SK-N-DZ (cell line): ENCODE results near the gene UGT1A3.
A peak's percentile ranks its signal among the peaks of the same experiment; 100 is the strongest.
"Not testable (repeated sequence)": the region's sequence is repeated elsewhere in the genome, so short reads cannot be mapped to it uniquely, and the experiment has no call there.

Experiments
- DNase-seq: peaks from one replicate; pipeline ENCODE4 v3.0.0-alpha.2; 2015; ENCODE audit warnings: low spot score

Gene UGT1A3

DNA sequence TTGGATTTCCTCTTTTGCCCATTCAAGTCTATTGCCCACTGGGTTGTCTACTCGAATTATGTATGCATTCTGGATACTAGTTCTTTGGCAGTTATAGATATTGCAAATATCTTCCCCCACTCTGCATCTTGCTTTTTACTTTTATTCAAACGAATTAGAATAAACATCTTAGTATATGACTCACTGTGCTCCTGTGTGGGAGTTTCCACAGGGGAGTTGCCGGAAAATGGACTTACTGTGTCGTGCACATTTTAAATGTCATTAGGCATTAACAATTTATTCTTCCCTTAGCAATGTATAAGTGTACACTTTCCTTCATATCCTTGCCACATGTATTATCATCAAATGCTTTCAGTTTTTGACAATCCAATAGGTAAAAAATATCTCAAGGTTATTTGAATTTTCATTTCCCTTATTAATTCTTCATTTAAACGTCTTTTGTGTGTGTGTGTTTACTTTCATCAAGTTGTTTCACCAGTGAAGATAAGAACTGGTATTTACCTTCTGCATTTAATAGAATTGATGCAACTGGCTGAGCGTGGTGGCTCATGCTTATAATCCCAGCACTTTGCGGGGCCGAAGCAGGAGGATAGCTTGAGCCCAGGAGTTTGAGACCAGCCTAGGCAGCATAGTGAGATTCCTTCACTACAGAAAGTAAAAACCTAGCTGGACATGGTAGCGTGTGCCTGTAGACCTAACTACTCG, 20.8 kb upstream of the UGT1A3 start:
- DNase-seq = no peak

DNA sequence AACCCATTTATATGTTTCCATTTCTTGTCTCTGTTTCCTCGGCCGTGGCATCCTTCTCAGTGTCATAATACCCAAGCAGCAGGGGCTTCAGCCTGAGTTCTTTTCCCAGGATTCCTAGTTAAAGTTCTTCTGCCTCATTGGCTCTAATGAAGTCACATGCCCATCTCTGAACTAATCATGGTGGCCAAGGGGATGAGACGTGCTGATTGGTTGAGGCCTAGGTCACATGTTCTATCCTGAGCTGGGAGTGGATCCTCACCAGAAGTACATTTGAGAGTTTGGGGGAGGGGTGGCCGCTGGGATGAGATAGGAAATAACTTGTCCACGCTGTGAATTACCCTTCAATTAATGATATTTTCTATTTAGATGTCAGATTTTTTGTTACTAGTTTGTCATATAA, 19.9 kb upstream of the UGT1A3 start:
- no peak for DNase-seq

DNA sequence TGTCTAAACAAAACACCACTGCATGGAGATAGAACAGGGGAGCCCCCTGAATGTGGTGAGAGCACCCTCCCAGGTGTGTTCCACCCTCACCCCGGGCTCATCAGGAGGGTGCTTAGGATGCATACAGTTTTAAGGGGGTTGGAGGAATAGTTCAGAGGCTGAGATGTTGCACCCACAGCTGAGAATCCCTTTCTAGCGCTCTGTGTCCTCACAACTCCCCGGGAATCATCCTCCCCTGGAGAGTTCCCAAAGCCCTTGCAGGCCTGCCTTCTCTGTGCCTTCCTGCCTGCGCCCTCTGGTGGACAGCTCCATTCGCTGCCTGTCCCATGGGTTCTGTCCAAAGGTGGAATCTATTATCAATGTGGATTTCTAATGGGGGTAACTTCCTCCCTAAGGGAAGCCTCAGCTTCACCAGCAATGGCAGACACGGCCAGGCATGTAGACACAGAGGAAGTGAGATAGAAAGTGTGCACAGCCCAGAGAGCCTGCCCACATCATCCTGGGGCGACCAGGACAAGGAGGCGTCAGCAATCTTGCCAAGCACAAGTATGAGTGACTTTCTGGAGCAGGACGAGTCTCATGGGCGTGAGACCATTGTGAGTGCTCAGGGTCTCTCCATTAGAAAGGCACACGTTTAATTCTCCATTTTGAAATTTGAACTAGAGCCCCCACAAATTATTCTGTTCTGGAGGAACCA, 17.4 kb upstream of the UGT1A3 start:
- DNase-seq = peak; percentile 48

DNA sequence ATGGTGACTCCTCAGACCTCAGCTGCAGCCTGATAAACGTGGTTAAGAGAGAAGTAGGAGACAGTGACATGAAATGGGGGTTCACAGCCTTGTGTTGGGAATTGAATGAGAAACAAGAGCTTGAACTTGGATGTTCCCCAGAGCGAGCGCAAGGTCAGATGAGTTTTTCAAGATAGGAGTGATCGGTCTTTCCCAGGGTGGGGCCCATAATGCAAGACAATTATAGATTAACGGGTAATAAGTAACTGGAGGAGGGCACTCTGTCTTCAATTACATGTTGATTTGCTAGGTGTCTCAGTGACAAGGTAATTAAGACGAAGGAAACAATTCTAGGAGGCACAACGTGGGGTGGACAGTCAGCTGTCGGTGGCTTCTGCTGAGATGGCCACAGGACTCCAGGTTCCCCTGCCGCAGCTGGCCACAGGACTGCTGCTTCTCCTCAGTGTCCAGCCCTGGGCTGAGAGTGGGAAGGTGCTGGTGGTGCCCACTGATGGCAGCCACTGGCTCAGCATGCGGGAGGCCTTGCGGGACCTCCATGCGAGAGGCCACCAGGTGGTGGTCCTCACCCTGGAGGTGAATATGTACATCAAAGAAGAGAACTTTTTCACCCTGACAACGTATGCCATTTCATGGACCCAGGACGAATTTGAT, 16.1 kb upstream of the UGT1A3 start, which contains the start of gene UGT1A5:
UGT1A5 (plus strand) TSS at position 297 of the 651 bp plus-strand sequence; CDS start at position 382, 85 bp downstream.
- DNase-seq = no peak

DNA sequence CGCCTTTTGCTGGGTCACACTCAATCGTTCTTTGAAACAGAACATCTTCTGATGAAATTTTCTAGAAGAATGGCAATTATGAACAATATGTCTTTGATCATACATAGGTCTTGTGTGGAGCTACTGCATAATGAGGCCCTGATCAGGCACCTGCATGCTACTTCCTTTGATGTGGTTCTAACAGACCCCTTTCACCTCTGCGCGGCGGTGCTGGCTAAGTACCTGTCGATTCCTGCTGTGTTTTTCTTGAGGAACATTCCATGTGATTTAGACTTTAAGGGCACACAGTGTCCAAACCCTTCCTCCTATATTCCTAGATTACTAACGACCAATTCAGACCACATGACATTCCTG, 15.6 kb upstream of the UGT1A3 start:
- no peak for DNase-seq

DNA sequence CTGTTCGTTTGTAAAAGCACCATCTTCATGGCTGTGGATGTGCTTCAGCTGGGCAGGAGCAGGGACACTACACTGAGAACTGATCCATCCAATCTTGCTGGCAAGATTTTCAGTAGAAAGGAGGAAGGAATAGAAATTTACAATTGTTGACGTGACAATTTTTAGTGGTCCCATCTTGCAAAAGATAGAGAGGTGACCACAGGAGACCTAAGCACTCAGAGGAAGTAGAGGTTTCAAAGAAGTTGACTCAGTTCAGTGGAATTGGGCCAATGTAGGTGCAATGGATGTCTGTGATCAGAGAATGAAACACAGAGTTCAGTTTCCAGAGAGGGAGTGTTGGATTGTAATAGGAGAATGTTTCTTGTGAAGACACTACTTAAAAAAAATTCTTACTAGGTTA, 14.7 kb upstream of the UGT1A3 start:
- no peak for DNase-seq

DNA sequence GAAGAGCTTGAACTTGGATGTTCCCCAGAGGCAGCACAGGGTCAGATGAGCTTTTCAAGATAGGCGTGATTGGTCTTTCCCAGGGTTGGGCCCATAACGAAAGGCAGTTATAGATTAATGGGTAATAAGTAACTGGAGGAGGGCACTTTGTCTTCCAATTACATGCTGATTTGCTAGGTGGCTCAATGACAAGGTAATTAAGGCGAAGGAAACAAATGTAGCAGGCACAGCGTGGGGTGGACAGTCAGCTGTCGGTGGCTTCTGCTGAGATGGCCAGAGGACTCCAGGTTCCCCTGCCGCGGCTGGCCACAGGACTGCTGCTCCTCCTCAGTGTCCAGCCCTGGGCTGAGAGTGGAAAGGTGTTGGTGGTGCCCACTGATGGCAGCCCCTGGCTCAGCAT, 10.3 kb upstream of the UGT1A3 start, which contains the start of gene UGT1A4:
UGT1A4 (plus strand) TSS at position 185 of the 400 bp plus-strand sequence; CDS start at position 270, 85 bp downstream.
- no peak for DNase-seq

DNA sequence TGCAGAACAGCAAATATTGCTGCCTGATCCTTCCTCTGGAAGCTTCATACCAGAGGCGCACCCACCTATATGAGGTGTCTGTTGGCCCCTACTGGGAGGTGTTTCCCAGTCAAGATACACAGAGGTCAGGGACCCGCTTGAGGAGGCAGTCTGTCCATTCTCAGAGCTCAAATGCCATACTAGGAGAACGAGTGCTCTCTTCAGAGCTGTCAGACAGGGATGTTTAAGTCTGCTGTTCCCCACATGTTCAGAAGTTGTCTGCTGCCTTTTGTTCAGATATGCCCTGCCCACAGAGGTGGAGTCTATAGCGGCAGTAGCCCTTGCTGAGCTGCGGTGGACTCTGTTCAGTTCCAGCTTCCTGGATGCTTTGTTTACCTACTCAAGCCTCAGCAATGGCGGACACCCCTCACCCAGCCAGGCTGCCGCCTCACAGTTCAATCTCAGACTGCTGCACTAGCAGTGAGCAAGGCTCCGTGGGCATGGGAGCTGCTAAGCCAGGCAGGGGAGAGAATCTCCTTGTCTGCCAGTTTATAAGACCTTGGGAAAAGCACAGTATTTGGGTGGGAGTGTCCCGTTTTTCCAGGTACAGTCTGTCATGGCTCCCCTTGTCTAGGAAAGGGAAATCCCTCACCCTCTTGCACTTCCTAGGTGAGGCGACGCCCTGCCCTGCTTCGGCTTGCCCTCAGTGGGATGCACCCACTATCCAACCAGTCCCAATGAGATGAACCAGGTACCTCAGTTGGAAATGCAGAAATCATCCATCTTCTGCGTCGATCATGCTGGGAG, 8.2 kb downstream of the UGT1A3 start:
- DNase-seq = not testable (repeated sequence)

DNA sequence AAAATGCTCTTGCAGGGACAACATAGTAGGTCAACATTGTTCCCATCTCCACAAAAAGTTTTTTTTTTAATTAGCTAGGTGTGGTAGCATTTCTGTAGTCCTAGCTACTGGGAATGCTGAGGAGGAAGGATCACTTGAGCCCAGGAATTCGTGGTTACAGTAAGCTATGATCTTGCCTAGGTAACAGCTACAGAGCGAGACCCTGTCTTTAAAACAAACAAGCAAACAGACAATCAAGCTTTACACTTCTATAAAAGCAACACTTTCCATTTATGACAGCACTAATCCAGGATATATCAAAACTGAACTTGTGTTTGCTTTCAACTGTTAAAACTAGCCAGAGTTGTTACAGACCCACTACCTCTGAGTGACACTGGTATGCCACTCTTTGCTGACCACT, 12.0 kb downstream of the UGT1A3 start:
- DNase-seq = no peak

DNA sequence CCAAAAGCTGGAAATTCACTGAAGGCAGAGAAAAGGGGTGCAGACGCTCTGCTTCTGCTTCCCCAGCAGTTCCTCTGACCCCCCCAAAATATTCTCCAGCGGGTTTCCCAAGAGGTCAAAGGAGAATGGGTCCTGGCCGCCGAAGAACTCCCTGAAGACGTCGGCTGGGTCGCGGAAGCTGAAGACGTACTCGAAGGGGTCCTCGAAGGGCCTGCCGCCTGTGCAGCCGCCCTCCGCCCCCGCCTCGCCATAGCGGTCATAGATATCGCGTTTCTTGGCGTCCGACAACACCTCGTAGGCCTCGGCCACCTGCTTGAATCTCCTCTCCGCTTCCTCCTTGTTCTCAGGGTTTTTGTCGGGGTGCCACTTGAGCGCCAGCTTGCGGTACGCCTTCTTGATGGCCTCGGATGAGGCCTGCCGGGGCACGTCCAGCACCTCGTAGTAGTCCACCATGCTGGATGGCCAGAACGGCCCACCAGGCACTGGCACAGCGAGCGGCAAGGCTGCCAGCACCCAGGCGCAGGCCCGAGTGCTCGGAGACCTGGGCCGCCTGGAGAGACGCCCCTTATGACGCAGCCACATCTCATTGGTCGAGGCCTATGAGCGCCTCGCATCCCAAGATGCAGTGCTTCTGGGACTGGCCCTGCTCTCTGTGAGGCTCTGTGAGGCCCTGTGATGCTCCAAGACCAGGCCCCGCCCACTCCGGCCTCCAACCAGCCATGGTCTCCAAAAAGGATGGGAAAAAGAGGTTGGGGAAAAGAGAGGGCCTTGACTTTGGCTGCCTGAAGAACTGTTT, 14.8 kb downstream of the UGT1A3 start:
- DNase-seq = no peak

DNA sequence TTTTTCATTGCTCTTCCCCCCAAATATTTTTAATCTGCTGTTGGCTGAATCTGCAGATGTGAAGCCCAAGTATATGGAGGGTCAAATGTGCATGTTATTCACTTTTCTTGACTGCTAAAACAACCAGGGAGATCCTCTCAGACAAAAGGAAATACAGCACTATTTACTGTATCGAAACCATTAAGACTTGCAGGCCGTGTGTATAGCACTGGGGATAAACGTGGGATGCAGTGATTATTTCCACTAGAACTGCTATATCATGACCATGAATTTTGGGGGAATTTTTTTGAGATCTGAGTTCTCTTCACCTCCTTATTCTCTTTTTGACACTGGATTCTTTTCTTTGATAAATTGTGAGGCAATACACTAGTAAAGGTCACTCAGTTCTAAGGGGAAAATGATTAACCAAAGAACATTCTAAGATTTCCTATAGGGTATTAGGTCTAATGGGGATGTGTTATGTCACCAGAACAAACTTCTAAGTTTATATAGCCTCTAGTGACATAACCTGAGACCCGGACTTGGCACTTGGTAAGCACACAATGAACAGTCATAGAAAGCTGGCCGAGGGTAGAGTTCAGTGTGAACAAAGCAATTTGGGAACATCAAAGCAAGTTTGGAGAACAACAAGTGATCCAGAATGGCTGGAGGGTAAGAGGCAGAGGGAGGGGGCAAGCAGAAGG, 16.4 kb downstream of the UGT1A3 start:
- DNase-seq = no peak

DNA sequence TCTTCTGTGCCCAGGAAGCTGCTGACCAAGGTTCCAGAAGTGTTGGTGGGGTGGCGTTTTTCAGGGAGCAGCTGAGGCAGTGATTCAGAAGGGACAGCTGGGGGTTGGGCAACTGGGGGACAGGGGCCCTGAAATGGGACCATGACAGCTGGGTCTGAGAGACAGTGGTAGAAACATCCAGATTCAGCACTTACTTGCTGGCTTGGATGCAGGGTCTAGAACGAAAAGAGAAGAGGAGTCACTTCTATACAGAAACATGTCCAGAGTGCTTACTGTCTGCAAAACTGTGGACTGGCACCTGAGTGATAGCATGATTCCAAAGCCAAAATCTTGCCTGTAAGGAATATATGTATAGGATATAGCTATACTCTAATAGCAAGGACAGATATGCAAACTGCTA, 17.0 kb downstream of the UGT1A3 start:
- not testable (repeated sequence) for DNase-seq

DNA sequence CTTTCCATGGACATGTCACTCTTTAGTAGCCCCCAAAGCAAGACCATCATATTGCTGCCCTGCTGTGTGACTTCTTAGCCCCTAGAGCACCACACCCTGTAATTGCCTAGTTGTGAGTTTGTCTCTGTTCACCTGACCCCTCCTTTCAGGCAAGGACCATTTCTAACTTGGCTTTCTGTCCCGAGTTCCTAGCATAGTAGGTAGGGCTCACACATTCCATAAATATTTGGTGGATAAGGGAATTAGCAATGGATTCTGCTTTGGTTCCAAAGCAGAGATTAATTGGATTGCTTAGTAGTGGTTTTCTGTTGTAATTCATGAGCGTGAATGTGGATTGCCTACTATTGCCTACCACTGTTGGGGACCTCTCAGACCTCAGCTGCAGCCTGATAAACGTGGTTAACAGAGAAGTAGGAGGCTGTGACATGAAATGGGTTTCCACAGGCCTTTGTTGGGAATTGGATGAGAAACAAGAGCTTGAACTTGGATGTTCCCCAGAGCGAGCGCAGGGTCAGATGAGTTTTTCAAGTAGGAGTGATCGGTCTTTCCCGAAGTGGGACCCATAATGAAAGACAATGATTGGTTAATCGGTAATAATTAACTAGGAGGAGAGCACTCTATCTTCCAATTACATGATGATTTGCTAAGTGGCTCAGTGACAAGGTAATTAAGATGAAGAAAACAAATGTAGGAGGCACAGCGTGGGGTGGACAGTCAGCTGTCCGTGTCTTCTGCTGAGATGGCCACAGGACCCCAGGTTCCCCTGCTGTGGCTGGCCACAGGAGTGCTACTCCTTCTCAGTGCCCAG, 17.8 kb downstream of the UGT1A3 start:
- no peak for DNase-seq

DNA sequence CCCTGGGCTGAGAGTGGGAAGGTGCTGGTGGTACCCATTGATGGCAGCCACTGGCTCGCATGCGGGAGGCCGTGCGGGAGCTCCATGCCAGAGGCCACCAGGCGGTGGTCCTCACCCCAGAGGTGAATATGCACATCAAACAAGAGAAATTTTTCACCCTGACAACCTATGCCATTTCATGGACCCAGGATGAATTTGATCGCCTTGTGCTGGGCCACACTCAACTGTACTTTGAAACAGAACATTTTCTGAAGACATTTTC, 18.4 kb downstream of the UGT1A3 start:
- DNase-seq = no peak

DNA sequence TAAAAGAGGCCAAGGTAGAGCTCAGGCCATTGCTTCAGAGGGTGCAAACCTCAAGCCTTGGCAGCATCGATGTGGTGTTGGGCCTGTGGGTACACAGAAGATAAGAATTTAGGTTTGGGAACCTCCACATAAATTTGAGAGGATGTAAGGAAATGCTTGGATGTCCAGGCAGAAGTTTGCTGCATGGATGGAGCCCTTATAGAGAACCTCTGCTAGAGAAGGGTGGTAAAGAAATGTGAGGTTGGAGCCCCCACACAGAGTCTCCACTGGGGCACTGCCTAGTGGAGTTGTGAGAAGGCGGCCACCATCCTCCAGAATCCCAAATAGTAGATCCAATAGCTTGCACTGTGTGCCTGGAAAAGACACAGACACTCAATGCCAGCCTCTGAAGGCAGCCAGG, 21.8 kb downstream of the UGT1A3 start:
- DNase-seq = not testable (repeated sequence)

DNA sequence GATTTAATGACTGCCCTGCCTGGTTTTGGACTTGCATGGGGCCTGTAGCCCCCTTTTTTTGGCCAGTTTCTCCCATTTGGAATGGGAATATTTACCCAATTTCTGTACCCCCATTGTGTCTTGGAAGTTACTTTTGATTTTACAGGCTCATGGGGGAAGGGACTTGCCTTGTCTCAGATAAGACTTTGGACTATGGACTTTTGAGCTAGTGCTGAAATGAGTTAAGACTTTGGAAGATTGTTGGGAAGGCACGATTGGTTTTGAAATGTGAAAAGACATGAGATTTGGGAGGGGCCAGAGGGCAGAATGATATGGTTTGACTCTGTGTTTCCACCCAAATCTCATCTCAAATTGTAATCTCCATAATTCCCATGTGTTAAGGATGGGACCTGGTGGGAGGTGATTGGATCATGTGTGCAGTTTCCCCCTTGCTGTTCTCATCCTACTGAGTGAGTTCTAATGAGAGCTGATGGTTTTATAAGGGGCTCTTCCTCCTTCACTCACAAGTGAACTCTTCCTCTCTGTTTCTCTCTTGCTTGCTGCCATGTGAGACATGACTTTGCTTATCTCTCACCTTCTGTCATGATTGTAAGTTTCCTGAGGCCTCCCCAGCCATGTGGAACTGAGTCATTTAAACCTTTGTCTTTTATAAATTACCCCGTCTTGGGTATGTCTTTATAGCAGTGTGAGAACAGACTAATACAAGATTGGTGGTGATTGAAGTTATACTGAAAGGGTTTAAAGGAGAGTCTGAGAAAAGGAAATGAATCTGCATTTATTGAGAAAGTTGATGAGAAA, 22.6 kb downstream of the UGT1A3 start:
- DNase-seq = not testable (repeated sequence)

DNA sequence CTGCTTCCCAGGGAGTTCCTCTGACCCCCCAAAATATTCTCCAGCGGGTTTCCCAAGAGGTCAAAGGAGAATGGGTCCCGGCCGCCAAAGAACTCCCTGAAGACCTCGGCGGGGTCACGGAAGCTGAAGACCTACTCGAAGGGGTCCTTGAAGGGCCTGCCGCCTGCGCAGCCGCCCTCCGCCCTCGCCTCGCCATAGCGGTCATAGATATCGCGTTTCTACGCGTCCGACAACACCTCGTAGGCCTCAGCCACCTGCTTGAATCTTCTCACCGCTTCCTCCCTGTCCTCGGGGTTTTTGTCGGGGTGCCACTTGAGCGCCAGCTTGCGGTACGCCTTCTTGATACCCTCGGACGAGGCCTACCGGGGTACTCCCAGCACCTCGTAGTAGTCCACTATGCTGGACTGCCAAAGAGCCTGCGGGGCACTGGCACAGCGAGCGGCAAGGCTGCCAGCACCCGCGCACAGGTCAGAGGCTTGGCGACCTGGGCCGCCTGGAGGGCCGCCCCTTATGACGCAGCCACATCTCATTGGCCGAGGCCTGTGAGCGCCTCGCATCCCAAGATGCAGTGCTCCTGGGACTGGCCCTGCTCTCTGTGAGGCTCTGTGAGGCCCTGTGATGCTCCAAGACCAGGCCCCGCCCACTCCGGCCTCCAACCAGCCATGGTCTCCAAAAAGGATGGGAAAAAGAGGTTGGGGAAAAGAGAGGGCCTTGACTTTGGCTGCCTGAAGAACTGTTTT, 26.2 kb downstream of the UGT1A3 start:
- DNase-seq = no peak

DNA sequence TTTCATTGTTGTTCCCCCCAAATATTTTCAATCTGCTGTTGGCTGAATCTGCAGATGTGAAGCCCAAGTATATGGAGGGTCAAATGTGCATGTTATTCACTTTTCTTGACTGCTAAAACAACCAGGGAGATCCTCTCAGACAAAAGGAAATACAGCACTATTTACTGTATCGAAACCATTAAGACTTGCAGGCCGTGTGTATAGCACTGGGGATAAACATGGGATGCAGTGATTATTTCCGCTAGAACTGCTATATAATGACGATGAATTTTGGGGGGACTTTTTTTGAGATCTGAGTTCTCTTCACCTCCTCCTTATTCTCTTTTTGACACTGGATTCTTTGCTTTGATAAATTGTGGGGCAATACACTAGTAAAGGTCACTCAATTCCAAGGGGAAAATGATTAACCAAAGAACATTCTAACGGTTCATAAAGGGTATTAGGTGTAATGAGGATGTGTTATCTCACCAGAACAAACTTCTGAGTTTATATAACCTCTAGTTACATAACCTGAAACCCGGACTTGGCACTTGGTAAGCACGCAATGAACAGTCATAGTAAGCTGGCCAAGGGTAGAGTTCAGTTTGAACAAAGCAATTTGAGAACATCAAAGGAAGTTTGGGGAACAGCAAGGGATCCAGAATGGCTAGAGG, 27.7 kb downstream of the UGT1A3 start:
- DNase-seq = no peak
